Epidermal melanocyte (primary cell): ENCODE data around the gene SPIB.
A peak's percentile ranks its signal among the peaks of the same experiment; 100 is the strongest.
"Not testable (repeated sequence)": the region's sequence is repeated elsewhere in the genome, so short reads cannot be mapped to it uniquely, and the experiment has no call there.

Experiments
- DNase-seq: peaks from one replicate; pipeline ENCODE4 v3.0.0; 2011; ENCODE audit warnings: low spot score; ENCODE audit not compliant: insufficient read length

The SPIB gene

DNA sequence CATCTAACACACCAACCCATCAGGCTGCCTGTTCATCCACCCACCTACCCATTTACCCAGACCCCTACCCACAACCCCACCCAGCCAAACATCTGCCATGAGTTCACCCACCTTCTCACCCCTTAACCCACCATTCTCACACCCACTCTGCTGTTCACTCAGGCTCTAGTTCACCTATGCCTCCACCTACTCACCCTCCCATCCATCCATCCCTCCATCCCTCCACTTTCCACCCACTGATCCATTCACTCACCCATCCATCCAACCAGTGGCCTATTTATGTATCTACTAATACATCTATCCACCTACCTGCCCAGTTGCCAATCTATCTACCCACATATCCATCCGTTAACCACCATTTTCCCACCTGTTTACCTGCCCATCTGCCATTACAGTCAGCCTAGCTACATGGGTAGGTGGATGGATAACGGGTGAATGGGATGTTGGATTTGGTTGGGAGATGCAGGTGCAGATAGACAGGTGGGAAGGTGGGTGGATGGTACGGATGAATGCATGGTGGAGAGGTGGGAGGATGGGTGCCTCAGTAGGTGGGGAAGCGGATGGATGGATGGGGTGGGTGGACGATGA, 19.2 kb downstream of the SPIB start:
- no peak for DNase-seq

DNA sequence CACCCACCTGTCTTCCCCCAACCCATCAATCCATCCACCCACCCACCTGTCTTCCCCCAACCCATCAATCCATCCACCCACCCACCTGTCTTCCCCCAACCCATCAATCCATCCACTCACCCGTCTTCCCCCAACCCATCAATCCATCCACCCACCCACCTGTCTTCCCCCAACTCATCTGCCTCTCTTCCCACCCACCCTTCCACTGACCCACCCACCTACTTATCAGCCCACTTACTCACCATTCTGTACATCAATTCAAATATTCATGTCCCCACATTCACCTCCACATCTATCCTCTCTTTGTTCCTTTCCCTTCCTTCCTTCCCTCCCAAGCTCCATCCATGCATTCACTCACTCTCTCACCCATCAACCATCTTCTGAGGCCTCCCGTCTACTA, 20.4 kb downstream of the SPIB start:
- not testable (repeated sequence) for DNase-seq

DNA sequence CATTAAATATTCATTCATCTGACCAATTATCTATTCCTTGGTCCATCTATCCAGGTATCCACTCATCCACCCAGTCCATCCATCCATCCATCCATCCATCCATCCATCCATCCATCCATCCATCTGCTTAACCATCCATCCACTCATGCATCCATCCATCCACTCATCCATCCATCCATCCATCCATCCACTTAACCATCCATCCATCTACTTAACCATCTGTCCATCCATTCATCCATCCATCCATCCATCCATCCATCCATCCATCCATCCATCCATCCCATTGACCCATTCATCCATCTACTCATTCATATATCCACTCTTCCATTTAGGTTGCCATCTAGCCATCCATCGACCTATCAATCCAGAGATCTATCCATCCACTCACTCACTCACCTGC, 25.3 kb downstream of the SPIB start:
- DNase-seq, result no peak

DNA sequence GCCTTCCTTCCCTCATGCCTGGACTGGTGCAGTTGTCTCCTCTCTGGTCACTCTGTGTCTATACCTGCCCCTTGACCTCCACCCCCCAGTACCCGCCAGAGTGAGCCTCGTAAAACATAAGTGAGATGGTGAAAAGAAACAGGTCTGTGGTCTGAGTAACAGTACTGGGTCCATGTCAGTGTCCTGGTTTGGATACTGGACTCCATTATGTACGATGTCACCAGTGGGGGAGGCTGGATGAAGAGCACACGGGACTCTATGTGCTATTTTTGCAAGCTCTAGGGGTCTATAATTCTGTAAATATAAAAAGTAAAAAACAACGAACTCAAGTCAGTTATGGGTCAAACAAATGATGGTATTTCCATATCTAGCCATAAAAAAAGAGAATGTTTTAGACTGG, 28.3 kb downstream of the SPIB start:
- no peak for DNase-seq

DNA sequence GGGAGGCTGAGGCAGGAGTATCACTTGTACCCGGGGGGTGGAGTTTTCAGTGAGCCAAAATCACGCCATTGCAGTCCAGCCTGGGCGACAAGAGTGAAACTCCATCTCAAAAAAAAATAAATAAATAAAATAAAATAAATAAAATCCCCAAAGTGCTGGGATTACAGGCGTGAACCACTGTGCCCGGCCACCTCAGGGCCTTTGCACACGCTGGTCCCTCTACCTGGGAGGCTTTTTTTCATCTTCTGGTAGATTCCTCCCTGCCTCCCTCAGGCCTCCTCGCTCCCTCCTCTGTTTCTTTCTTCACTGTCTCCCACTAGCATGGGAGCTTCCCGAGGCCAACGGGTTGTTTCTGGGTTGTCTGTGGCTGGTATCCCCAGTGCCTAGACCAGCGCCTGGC, 29.0 kb downstream of the SPIB start:
- DNase-seq, result no peak

DNA sequence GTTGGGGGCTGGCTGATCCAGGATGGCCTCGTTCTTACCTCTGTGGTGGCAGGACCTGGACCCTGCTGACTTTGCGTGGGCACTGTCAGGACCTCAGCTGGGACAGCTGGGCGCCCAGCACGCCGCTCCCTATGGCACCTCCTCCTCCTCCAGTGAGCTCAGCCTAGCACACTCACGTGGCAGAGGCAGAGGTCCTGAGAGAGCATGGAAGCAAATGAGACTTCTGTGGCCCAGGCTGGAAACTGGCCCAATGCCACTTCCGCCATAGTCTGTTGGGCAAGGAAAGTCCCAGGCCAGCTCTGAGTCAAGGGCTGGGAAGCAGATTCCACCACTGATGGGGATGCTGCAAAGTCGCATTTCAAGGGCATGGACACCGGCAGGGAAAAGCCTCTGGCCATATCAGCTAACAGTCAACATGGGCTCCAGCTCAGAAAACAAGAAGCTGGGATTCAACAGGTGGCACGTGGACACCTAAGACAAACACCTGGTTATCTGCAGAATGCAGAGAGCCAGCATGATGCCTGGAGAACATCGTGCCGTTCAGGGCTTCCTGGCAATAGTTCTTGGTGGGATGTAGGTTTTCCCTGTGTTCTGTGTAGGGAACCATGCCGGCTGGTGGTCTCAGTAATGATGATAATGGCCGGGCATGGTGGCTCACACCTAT, 30.6 kb downstream of the SPIB start:
- DNase-seq, result no peak

DNA sequence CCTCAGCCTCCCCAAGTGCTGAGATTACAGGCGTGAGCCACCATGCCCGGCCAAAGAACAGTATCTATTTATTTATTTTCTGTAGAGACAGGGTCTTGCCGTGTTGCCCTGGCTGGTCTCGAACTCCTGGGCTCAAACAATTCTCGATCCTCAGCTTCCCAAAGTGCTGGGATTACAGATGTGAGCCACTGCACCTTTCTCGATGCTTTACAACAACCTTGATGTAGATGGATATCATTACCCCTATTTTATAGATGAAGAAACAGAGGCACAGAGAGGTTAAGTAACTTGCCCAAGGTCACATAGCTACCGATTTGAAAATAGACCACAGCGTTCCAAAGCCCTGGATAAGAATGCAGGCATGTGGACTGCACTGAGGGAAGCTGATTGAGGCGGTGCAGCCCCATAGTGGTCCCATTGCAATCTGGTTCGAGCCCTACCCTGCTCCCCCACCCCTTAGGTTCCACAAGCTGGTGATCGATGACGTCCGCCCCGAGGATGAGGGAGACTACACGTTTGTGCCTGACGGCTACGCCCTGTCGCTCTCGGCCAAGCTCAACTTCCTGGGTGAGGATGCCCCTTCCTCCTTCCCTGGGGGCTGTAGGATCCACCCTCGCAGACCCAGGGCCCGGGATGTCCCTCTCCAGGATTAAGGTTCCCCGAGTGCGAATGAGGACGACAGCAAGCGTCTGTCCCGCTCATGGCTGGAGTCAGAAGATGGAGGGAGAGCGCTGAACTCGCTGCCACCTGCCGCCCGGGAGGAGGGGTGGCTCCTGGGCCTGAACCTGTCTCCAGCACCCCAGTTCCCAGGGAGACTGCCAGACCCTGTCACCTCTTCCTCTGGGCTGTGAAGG, 31.9 kb downstream of the SPIB start:
- no peak for DNase-seq

DNA sequence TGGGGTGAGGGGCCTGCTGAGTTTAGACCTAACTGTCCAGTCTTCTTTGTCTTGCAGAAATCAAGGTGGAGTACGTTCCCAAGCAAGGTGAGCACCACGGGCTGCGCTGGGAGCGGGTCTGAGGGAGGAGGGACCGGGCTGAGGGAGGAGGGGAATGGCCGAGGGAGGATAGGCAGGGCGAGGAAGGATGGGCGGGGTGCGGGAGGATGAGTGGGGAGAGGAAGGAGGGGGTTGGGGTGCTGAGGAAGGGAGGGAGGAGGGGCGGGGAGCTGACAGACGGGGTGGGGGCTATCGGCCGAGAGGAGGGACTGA, 32.4 kb downstream of the SPIB start:
- no peak for DNase-seq

DNA sequence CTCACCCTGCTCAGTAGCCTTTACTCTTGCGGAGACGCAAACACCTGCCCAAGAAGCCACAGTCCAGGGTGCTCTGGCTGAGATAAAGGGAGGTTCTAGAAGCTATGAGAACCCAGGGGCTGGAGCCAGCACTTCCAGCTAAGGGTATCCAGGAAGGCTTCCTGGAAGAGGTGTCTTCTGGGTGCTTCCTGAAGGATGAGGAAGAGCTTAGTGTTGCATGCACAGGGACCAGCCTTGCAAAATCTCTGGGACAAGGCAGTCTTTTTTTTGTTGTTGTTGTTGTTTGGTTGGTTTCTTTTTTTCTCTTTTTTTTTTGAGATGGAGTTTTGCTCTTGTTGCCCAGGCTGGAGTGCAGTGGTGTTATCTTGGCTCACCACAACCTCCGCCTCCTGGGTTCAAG, 34.5 kb downstream of the SPIB start:
- no peak for DNase-seq

DNA sequence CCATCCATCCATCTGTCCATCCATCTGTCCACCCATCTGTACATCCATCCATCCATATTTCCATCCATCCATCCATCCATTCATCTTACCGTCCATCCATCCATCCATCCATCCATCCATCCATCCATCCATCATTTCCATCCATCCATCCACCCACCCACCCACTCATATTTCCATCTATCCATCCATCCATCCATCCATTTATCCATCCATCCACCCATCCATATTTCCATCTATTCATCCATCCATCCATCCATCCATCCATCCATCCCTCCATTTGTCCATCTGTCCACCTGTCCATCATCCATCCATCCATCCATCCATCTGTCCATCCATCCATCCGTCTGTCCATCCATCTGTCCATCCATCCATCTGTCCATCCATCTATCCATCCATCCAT, 37.3 kb downstream of the SPIB start:
- no peak for DNase-seq

DNA sequence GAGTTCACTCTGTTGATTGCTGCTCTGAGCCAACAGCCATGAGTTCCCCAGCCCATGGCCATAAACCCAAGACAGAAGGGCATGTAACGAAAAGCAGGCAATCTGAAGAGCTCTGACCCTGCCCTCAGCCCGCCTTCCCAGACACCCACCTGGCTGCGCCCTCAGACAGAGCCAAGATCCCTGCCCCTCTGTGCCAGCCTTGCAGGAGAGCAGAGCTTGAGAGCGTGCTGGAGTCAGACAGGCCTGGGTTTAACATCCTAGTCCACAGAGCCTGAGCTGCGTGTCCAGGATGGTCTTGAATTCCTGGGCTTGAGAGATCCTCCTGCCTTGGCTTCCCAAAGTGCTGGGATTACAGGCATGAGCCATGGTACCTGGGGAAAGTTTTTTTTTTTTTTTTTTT, 38.6 kb downstream of the SPIB start:
- DNase-seq, result no peak

DNA sequence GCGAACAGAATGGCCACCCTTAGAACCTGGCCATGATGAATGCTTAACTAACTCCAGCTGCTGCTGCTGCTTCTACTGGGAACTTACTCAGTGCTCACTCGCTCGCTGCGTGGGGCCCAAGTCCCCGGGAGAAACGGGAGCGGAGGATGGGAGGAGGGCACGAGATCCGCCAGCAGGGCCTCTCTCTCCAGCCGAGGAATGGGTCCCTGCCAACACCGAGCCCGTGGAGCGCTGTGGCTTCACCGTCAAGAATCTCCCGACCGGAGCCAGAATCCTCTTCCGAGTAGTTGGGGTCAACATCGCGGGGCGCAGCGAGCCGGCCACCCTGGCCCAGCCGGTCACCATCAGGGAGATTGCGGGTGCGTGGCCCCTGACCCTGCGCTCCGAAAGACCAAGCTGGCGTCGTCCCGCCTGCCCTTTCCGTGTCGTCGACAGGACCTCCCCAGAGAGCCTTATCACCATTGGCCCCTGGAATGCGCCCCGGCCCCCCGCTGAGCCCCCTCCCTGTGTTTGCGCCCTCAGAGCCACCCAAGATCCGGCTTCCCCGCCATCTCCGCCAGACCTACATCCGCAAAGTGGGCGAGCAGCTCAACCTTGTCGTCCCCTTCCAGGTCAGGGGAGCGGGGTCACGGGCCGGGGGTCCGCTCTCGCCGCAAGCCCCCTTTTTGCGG, 39.8 kb downstream of the SPIB start:
- DNase-seq, result no peak

DNA sequence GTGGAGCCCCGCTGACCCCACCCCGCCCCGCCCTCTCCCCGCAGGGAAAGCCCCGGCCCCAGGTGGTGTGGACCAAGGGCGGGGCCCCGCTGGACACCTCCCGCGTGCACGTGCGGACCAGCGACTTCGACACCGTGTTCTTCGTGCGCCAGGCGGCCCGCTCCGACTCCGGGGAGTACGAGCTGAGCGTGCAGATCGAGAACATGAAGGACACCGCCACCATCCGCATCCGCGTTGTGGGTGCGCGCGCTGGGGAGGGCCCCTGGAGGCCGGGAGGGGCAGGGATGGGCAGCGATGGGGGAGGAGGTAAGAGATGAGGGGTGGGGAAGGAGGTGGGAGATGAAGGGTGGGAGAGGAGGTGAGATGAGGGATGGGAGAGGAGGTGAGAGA, 40.3 kb downstream of the SPIB start:
- no peak for DNase-seq

DNA sequence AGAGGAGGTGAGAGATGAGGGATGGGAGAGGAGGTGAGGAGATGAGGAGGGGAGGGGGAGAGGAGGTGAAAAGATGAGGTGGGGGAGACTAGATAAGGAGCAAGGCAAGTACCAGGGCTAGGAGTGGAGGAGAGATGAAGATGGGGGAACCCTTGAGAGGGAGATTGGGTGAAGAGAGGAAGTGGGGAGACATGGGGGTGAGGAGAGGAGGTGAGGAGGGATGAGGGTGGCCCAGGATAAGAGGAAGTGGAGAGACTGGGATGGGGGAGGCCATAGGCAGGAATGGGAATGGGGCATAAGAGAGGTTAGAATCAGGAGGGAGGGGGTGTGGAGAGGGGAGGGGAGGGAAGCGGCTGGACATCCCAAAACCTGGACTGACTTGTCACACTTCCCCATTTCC, 40.9 kb downstream of the SPIB start:
- no peak for DNase-seq

DNA sequence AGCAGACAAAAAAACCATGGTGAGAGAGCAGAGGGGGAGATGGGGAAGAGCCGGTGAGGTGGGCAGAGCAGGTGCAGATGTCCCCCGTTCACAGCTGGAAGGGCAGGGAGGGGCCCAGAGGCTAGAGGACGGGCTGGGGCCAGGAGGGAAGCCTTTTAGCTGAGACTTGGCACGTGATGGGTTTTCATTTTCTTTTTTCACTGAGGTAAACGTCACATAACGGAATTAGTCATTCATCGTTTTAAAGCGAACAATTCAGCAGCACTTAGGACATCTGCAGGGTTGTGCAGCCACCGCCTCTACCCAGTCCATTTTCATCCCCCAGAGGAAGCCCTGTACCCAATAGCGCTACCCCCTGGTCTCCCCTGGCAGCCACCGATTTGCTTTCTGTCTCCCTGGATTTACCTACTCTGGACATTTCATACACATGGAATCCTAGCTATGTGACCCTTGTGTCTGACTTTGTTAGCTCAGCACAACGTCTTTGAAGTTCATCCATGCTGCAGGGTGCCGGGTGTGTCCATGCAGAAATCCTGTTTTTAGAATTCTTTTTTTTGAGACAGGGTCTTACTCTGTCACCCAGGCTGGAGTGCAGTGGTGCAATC, 41.5 kb downstream of the SPIB start:
- DNase-seq, result no peak

DNA sequence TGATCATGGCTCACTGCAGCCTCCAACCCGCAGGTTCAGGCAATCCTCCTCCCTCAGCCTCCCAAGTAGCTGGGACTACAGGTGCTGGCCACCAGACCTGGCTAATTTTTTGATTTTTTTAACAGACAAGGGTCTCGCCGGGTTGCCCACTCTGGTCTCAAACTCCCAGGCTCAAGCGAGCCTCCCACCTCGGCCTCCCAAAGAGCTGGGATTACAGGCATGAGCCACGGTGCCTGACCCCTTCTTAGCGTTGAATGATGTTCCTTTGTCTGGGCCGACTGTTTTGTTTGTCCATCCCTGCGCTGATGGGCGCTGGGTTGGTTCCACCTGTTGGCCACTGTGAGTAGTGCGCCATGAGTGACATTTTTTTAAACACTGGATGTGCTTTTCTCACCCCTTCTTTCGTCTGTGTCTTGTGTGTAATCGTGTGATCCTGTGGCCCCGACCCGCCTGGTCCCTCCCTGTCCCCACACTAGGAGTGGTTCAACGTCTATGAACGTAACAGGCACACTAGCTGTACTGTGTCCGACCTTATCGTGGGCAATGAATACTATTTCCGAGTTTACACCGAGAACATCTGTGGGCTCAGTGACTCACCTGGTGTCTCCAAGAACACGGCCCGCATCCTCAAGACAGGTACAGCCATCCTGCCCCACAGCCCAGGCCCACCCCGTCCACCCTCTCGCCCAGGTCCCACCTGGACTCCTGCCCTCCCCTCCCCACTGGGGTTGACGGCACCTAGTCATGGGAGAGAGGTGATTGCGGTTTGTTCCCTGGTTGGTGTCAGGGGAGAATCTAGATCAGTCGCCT, 42.5 kb downstream of the SPIB start:
- DNase-seq, result peak; percentile 98

DNA sequence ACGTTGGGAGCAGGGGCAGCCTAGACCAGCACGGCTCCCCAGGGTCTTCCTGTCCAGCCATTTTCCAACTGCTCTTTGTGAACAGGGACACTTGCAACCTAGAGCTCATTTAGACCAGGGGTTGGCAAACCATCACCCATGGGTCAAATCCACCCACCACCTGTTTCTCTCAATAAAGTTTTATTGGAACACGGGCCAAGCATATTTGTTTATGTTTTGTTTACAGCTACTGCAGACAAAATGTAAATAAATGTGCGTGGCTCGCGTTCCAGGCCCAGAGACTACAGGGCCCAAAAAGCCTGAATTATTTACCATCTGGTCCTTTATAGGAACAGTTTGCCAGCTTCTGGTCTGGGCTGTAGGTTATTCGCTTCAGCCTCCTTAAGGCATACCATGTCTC, 44.2 kb downstream of the SPIB start:
- no peak for DNase-seq

DNA sequence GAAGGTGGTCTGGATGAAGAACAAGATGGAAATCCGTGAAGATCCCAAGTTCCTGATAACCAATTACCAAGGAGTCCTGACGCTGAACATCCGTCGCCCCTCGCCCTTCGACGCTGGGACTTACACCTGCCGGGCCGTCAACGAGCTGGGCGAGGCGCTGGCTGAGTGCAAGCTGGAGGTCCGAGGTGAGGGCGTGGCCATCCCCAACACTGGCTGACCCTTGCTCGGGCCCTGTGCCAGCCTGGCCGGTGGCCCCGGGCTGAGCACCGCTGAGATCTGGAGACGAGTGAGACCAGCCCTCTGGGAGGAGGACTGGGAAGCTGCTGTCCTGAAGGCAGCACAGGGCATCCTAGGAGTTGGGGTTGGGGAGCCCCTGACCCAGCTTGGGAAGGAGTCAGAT, 45.6 kb downstream of the SPIB start:
- no peak for DNase-seq

DNA sequence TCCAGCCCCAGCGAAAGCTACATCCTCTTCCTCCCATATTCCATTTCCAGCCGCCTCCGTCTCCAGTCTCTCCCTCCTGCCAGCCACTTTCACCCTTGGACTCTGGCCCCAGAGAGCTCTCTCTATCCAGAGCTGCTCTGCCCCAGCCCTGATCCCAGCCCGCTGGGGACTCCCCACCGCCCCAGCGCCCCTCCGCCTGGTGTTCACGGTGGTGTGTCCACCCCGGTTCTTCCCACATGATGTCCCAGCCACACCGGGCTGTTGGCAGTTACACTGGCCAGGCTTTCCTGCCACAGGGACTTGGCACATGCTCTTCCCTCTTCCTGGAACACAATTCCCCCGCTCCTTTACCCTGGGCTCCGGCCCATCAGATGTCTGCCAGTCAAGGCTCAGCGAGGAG, 46.3 kb downstream of the SPIB start:
- DNase-seq, result no peak

DNA sequence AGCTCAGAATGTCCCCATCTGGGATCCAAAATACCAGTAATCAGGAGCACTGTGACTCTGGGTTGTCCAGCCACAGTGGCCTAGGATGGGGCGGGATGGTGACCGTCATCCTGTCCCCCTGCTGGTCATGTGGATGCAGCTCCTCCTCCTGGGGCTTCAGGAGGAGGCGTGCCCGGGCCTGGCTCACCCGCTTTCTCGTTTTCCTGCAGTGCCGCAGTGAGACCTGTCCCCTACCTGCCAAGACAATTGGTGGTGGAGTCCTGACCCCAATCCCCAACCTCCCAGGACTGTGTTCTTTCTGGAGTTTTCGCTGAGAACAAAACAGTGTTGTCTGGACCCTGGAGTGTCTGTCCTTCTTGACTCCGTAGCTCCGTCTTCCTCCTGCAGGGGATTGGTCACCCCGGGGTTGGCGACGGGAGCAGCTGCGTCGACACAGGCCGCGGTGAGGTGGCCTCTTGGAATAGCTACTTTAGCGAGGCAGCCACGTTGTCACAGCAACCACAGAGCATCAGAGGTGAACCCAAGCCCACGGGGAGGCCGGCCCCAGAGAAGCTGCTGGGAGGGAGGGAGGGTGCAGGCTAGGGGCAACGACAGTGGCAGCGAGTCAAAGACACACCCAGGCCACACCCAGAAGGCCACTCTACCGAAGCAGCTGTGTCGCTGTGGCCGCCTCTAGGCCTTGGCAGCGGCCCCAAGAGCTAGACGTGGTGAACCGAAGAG, 47.4 kb downstream of the SPIB start:
- no peak for DNase-seq

DNA sequence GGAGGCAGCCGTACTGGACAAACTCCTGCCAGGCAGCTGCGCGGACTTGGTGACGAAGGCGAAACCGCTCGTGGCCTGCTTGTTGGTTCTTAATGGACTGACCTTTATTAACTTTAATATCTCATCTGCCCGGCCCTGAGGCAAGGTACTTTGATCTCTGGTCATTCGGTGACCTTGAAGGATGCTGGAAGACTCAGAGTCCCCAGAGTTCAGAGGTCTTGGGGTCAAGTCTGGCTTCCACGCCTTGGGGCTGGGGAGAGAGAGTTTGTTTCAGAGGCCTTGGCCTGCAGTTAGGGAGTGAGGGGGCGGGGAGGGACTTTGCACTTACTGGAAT, 47.9 kb downstream of the SPIB start:
- DNase-seq, result no peak
